Heart left ventricle (tissue), 16 donors: ENCODE measurements around the gene SMG7. TPM values are rescaled to one million over a fixed set of nuclear protein-coding genes. Genes with fewer than 3 reads are reported as not detected.

Source experiments
- ATAC-seq, 4 donors: fragments of 200-7000 bp; cut with Tn5 transposase; one replicate each; pipeline ENCODE4 v1.9.1; 2020 to 2022; ENCODE audit warnings: moderate library complexity in 4 of 4, mild to moderate bottlenecking in 3 of 4, moderate number of reproducible peaks in 1 of 4
- DNase-seq, 5 donors: peaks; one replicate each; pipeline ENCODE4 v3.0.0-alpha.2; 2020
- H3K27ac ChIP-seq, 12 donors: fragments of 200-600 bp; sonication (generic) in 4 of 12; one replicate each; pipeline versions ENCODE4 v1.5.0 to v1.8.0; 2016 to 2022; ENCODE audit warnings: mild to moderate bottlenecking in 2 of 12
- H3K27me3 ChIP-seq, 9 donors: fragments of 200-600 bp; sonication (generic) in 2 of 9; one replicate each; pipeline versions ENCODE4 v1.5.1 to v1.8.0; 2016 to 2022; ENCODE audit warnings: mild to moderate bottlenecking in 3 of 9
- H3K36me3 ChIP-seq, 9 donors: fragments of 200-600 bp; sonication (generic) in 2 of 9; one replicate each; pipeline versions ENCODE4 v1.5.0 to v1.8.0; 2018 to 2022; ENCODE audit warnings: mild to moderate bottlenecking in 2 of 9
- H3K4me1 ChIP-seq, 12 donors: fragments of 200-600 bp; sonication (generic) in 4 of 12; one replicate each; pipeline versions ENCODE4 v1.5.0 to v1.8.0; 2016 to 2022; ENCODE audit warnings: mild to moderate bottlenecking in 3 of 12
- H3K4me3 ChIP-seq, 12 donors: fragments of 200-600 bp; sonication (generic) in 4 of 12; one replicate each; pipeline versions ENCODE4 v1.5.0 to v1.8.0; 2017 to 2022; ENCODE audit warnings: mild to moderate bottlenecking in 9 of 12, moderate library complexity in 4 of 12
- H3K9me3 ChIP-seq, 12 donors: fragments of 200-600 bp; sonication (generic) in 4 of 12; one replicate each; pipeline versions ENCODE4 v1.5.0 to v1.8.0; 2016 to 2022; ENCODE audit warnings: mild to moderate bottlenecking in 1 of 12
- CTCF ChIP-seq, 12 donors: fragments of 200-600 bp; sonication (generic) in 4 of 12; IDR thresholded peaks; one replicate each; pipeline versions ENCODE4 v1.5.0 to v1.8.0; 2018 to 2022; ENCODE audit warnings: antibody characterized with exemption in 12 of 12, mild to moderate bottlenecking in 5 of 12
- POLR2A ChIP-seq, 2 donors: fragments of 450-650 bp; IDR thresholded peaks; one replicate each; pipeline ENCODE4 v1.6.1; 2017; ENCODE audit warnings: antibody characterized with exemption in 2 of 2, mild to moderate bottlenecking in 2 of 2, moderate library complexity in 2 of 2
- WGBS, 4 donors: extraction: QIAGEN DNeasy Blood & Tissue Kit in 2 of 4; methylation state at CpG; one replicate each; pipeline versions ENCODE4 v1.1.5 to v1.1.7; 2013 to 2018; 5-methylcytosine and 5-hydroxymethylcytosine counted together
- intact Hi-C, 10 donors: fragments of 100-400 bp; cut with DNase I; formaldehyde crosslinking; loops; one replicate each; pipeline versions ENCODE4 v1.11.1 to v1.14.2; 2022
- polyA plus RNA-seq, 2 donors: library from polyadenylated mRNA; stranded (reverse); fragments of 200-250 nt; gene quantifications; one replicate each; pipeline ENCODE4 v1.2.3, GENCODE V29; 2013
- total RNA-seq, 9 donors: library from RNA; depleted of rRNA in 2 of 9; stranded (reverse); fragments of >200 nt in 2 of 9; fragmentation: NEBNext Ultra II Directional in 3 of 9; extraction: Animal tissue kit (Norgen Biotek cat#: 25700) in 3 of 9; gene quantifications; one replicate each; pipeline versions ENCODE4 v1.1.0 to v1.2.4, GENCODE V29; 2016 to 2023
- donor health status: ischemic (EF 13 %, LVEDD 7.1; RV severe dilation, severe dysfunction).
- donor health status: healthy with polysubstance abuse.
- donor health status: DM: no; HTN: yes; CAD: no.
- donor health status: DM: no; HTN: no; CAD: no.
- donor health status: ischemic (EF 25% LVEDD 6.9; RV normal size, moderate dysfunction).
- donor health status: ischemic (EF 25% LVEDD 5.7; RV mildly dilated, moderate dysfunction).
- donor health status: healthy.
- donor health status: DM: yes; HTN: yes; CAD: no.
- donor health status: ischemic (EF 35%, LVEDD 5.7; RV mildly dilated, moderate dysfunction).
- donor health status: nonischemic (EF 11% LVEDD 7.7; RV severe dilation, severe dysfunction).
- donor health status: DM: yes; HTN: yes; CAD: no.
- donor health status: PGD.
- donor health status: ischemic (EF 29% LVEDD 5.4; RV normal size, mild dysfunction).
- donor health status: nonischemic (EF 23%, LVEDD 6.1; RV moderate dilation, normal function).

Gene SMG7
- total and polyA plus RNA-seq, 11 donors, result 15.3 to 55.0 (median 38.3) TPM

- ATAC-seq, result no peak
- Histone ChIP-seq H3K27ac (no peak overlapping the region), H3K4me3 (no peak overlapping the region), H3K36me3 (no peaks in the 10 kb centered on the region), H3K4me1 (no peaks in the 10 kb centered on the region), H3K9me3 (no peaks in the 10 kb centered on the region), H3K27me3 (no peaks in the 10 kb centered on the region)
- DNase-seq, result no peak
- intact Hi-C loops, result no loop called here
- 88 to 94% (median 92%) methylated on average over 13 of the region's 13 CpGs for WGBS, 4 donors
- no peak for TF ChIP-seq CTCF (IDR thresholded peaks at IDR 0.05)
- no peak for TF ChIP-seq POLR2A (IDR thresholded peaks at IDR 0.05)
Observed at GRCh38 chr1:183449223-183449770, 23.0 kb upstream of the SMG7 start.

GRCh38 chr1:183450093-183450492 is 22.2 kb upstream of the SMG7 start:
- intact Hi-C loops, result no loop called here
- H3K4me1 ChIP-seq, result no peaks in the 10 kb centered on the region
- ATAC-seq (no peak), DNase-seq (no peak)
- WGBS, 4 donors, result 59 to 70% (median 61%) methylated on average over 2 of the region's 2 CpGs
- H3K36me3 ChIP-seq, result no peaks in the 10 kb centered on the region
- no peak overlapping the region for H3K27ac ChIP-seq
- H3K9me3 ChIP-seq, result no peaks in the 10 kb centered on the region
- no peaks in the 10 kb centered on the region for H3K27me3 ChIP-seq
- no peak for TF ChIP-seq POLR2A (IDR thresholded peaks at IDR 0.05)
- TF ChIP-seq CTCF (IDR thresholded peaks at IDR 0.05), result no peak
- H3K4me3 ChIP-seq, result no peak overlapping the region

- DNase-seq (no peak), ATAC-seq (no peak)
- H3K36me3 ChIP-seq, result no peaks in the 10 kb centered on the region
- H3K9me3 ChIP-seq, result no peaks in the 10 kb centered on the region
- WGBS, 4 donors, result 71 to 87% (median 80%) methylated on average over 2 of the region's 2 CpGs
- H3K27me3 ChIP-seq, result no peaks in the 10 kb centered on the region
- H3K4me1 ChIP-seq, result no peaks in the 10 kb centered on the region
- H3K27ac ChIP-seq, result no peak overlapping the region
- TF ChIP-seq CTCF (IDR thresholded peaks at IDR 0.05), result no peak
- TF ChIP-seq POLR2A (IDR thresholded peaks at IDR 0.05), result no peak
- intact Hi-C loops, result no loop called here
- no peak overlapping the region for H3K4me3 ChIP-seq
Observed at GRCh38 chr1:183454377-183454776, 17.9 kb upstream of the SMG7 start.

- H3K4me3 ChIP-seq, result no peak overlapping the region
- H3K27me3 ChIP-seq, result no peaks in the 10 kb centered on the region
- H3K4me1 ChIP-seq, result peaks cover 0 to 10% (median 0%) of the 10 kb centered on the region in 12 donors
- intact Hi-C loops, result no loop called here
- ATAC-seq, result no peak
- DNase-seq, result no peak
- H3K9me3 ChIP-seq, result no peaks in the 10 kb centered on the region
- no peak for TF ChIP-seq POLR2A (IDR thresholded peaks at IDR 0.05)
- TF ChIP-seq CTCF (IDR thresholded peaks at IDR 0.05), result no peak
- H3K36me3 ChIP-seq, result no peaks in the 10 kb centered on the region
- 92 to 100% (median 95%) methylated on average over 1 of the region's 1 CpG for WGBS, 4 donors
- no peak overlapping the region for H3K27ac ChIP-seq
Observed at GRCh38 chr1:183456826-183457225, 15.5 kb upstream of the SMG7 start.
